Suppressor macrophage treated with lipopolysaccharide for 4 hours (primary cell): ENCODE measurements around the gene CFAP20.

ENCODE experiments used
- DNase-seq: peaks from one replicate; pipeline ENCODE4 v3.0.0-alpha.2; 2020

The CFAP20 gene

GRCh38 chr16:58123896-58124600 is 5.1 kb downstream of the CFAP20 start:
- no peak for DNase-seq

DNA sequence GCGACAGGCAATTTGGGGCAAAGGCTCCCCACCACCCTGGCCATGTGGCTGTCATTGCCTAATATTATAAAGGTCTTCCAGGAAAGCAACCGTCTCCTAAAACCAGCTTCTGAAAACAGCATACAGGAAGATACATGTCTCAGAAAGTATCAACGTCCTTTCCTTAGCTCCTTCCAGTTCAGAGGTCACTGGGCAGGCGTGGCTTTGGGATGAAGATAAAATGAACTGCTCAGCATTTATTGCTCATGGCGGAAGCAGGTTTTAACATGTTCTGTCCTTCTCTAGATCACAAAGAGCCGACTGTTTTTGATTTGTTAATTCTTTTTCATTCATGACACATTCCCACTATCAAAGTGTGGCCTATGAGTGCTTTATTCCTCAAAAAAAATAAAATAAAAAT is 8.0 kb downstream of the CFAP20 start:
- no peak for DNase-seq

GRCh38 chr16:58120234-58120633 is 8.9 kb downstream of the CFAP20 start:
- no peak for DNase-seq

- DNase-seq, result no peak
Measured at GRCh38 chr16:58119509-58119845, 9.7 kb downstream of the CFAP20 start.

DNA sequence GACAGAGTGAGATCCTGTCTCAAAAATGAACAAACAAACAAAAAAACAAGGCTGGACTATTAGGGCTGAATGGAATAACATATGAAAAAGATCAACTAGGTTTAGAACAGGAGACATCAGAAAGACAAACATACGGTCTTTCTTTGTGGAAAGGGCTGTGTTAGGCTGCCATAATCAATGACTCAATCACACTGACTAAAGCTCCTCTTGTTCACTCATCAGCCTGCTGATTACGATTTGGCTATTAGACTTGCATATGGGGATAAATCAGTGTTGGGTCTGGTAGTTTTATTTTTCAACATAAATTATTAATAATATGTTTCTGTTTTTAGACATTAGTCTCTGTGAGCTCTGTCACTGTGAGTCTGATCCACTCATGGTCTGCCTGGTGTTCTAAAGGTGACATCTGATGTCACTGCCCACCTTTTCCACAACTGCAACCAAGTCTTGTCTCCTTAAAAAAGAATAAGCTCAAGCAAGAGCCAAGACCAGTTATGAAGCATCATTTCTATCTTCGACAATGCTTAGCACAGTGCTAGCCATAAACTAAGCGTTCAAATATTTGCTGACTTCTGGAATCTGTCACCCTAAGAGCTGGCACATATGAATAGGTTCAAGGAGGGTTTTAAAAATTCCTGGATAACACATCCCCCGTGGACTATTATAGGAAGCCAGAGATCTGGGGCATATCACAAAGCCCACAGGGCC is 10.2 kb downstream of the CFAP20 start:
- no peak for DNase-seq

DNA sequence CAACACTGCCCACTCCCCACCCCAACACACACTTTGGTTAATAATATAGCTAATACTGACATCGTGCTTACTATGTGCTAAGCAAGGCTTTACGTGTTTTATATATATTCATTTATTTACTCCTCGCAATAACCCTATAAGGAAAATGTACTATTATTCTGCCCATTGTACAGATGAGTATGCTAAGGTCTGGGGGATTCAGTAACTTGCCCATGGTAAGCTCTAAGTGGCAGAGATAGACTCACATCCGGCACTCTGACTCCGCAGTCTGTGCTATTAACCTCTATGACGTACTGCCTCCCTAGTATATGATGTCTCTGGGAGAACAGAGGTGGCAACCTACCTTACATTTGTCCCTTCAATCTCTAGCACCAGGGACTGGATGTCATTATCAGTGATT is 12.7 kb downstream of the CFAP20 start:
- DNase-seq, result no peak

DNA sequence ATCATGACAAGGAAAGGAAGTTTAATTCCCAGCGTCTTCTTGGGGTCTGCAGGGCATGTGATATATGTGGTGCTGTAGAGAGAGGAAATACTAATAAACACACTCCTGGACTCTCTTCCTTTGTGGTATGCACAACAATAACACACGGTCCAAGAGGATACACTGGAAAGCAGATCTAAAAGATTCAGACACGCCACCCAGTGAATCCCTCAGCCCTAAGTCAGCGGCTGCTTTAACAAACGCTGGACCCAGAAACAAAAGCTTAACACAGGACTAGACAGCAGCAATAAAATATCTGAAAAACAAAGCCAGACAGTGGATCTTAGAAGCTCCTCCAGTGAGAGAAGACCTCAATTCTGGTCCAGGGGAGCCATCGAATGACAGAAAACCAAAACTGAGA is 13.1 kb downstream of the CFAP20 start:
- DNase-seq, result no peak

- no peak for DNase-seq
Measured at GRCh38 chr16:58114827-58115825, 14.1 kb downstream of the CFAP20 start.

DNA sequence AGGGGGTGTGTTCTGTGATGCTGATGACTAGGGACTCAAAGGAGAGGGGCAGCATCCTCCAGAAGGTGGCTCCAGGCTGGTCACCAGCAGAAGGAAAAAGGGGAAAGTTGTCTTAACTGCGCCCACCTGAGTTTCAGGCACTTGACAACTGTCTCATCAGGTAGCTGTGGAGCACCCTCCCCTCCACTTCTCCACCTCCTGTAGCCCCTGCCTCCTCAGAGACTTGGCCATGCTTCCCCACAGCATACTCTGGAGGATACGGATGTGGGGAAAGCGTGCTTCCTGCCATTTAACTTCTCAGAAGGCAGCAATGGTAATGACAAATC is 17.9 kb downstream of the CFAP20 start:
- no peak for DNase-seq

- no peak for DNase-seq
Measured at GRCh38 chr16:58110571-58111301, 18.4 kb downstream of the CFAP20 start.

DNA sequence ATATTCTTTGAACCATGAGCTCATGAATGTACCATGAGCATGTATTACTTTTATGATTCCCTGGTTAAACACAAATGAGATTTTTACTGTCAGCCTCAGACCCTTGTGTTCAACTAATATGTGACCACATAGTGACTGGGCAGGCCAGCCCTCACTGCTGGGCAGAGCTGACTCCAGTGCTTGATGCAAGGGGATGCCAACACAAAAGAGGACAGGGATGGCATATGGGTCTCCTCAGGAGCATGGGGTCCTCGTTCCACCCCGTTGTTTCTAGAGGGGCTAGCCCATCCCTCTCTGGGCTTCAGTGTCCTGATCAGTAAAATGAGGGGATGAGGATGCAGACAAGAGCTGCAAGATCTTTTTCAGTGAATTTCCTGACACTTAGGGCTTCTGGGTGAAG is 19.3 kb downstream of the CFAP20 start:
- no peak for DNase-seq

DNA sequence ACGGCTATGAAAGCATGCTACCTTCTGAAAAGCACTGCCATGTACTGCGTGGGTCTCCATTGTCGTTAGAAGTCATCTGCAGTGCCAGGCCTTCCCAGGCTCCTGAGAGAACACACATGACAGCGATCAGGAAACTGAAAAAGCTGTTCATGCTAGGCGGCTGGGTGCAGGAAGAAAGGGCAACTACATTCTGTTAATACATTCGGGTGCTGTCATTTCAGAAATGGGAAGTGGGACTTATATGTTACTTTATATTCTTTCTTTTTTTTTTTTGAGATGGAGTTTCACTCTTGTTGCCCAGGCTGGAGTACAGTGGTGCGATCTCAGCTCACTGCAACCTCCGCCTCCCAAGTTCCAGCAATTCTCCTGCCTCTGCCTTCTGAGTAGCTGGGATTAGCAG is 19.9 kb downstream of the CFAP20 start:
- DNase-seq, result peak; percentile 54

- DNase-seq, result no peak
Measured at GRCh38 chr16:58107709-58108108, 21.5 kb downstream of the CFAP20 start.

DNA sequence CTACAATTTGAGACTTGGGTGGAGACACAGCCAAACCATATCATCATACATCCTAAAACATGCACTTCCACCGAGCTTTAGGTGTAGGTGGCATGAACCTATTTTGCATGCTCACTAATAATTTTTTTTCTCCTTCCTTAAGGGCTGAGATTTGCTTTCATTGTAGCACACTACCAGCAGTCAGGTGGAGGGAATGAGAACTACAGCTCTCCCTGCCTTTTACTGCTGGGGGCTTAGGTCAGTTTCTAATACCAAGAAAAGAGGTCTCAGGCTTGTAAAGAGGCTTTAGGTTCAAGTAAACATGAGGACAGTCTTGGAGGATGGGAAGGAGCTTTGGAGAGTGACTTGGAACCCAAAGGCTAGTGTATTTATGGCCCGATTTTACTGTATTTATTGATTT is 22.0 kb downstream of the CFAP20 start:
- no peak for DNase-seq

- no peak for DNase-seq
Measured at GRCh38 chr16:58105631-58106030, 23.6 kb downstream of the CFAP20 start.

GRCh38 chr16:58102665-58103392 is 26.4 kb downstream of the CFAP20 start:
- DNase-seq, result no peak

GRCh38 chr16:58099956-58100300 is 29.3 kb downstream of the CFAP20 start:
- no peak for DNase-seq

DNA sequence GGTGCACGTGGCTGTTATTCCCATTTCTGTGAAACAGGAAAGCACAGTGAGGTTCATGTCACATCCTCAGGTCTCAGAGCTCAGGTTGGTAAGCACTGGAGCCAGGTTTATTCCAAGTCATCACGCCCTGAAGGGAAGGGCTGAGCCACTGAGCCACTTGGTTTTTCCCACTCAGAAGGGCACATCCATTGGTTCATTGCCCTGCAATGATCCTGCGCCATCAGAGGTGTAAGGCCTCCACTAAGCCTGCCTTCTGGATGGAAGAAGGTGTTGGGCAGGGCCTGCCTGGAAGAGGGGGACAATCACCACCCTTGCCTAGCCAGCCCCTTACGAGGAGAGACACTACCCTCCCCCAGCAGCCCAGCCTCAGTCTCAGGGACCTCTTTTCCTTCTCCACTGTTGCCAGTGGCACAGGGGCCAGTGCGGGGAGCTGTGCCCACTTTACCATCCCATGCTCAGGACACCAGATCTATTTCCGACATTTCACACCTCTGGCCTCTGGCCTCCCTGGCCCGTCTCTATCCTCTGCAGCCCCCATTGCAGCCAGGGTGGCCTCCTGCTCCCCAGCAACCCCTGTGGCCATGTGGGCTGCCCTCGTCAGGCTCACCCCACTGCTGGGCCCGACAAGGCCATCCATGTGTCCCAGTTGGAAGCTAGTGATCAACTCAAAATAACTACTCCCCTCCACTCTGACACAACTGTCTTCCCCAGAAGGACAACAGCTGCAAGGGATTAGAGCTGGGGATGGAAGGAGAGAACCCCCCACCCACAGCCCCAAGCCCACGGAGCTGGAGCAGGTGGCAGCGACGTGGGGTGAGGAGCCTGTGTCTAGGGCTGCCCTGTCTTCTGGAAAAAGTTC is 29.9 kb downstream of the CFAP20 start:
- DNase-seq, result no peak

DNA sequence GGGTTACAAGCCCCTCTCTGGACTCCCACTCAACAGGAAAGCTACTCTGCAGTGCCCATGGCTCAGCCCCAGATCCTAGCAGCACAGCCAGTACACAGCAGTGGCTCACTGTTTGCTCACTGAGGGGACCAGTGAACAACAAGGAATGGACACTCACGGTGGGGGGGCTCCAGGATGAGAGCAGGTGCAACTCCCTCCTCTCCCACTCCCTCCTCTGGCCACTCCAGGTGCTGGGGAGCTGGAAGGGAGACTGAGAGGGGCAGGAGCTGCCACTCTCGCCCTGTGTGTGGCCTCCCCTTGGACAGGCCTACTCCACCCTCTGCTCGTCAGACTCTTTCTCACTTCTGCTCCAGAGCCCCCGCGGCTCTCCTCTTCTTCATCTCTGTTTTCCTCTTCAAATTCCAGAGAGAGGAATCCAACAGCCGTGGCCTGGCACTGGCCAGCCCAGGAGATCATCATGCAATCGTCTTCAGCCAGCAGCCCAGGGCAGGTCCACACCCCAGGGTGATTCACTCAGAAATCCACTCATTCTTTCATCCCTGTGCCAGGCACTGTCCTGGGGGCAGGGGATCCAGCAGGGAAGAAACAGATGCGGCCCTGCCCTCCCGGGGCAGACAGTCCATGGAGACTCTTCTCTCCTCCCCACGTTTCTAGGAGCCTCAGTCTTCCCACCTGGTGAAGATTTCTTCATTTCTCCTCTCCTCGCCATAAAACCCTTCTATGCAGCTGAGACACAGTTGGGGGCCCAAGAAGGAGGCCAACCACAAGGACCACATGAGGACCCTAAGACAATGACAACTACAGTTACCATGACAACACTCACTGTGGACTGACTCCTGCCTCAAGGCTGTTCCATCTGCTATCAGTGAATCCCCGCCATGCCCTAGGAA is 30.7 kb downstream of the CFAP20 start:
- DNase-seq, result no peak

DNA sequence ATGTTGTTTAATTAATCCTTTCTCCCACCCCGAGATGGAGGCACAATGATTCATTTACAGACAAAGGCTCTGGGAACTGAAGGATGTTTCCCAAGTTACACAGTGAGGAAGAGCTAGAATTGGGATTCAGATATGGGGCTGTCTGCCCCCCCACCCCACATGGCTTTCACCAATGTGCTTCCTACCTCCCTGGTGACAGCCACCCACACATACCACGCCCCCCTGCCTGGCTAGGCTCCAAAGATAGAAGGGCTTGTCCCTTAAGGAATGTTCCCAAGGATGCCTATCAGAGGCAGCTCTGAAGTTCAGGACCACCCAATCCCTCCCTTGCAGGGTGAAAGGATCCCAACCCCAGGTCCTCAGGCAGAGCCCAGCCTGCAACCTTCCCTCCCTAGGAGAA is 32.9 kb downstream of the CFAP20 start:
- DNase-seq, result no peak
